GM18520 (cell line): ENCODE results near the gene CCDC9B.

Source experiments
- ATAC-seq: cut with Tn5 transposase; IDR thresholded peaks from one replicate; pipeline ENCODE4 v1.9.1; 2021; ENCODE audit not compliant: unreplicated experiment

Gene CCDC9B

DNA sequence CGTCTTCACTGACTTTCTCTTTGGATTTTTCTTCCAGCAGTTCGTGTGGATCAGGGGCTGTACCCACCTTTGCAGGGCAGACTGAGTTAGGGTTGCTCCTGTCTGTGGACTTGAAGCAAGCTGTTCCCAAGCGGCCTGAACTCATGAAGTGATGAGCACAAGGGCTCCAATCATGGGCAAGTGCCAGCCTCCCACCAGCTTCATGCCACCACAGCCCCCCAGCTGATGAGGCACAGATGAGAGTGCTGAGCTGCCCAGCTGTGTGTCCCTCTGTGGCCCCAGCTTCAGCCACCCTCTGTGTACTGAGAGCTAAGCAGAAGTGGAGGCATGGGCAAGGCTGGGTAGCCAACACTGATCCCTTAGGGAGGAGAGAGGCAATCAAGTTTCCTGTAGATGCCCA is 29.7 kb downstream of the CCDC9B start:
- no peak for ATAC-seq

- no peak for ATAC-seq
Measured at GRCh38 chr15:40310001-40310959, 30.5 kb downstream of the CCDC9B start.

DNA sequence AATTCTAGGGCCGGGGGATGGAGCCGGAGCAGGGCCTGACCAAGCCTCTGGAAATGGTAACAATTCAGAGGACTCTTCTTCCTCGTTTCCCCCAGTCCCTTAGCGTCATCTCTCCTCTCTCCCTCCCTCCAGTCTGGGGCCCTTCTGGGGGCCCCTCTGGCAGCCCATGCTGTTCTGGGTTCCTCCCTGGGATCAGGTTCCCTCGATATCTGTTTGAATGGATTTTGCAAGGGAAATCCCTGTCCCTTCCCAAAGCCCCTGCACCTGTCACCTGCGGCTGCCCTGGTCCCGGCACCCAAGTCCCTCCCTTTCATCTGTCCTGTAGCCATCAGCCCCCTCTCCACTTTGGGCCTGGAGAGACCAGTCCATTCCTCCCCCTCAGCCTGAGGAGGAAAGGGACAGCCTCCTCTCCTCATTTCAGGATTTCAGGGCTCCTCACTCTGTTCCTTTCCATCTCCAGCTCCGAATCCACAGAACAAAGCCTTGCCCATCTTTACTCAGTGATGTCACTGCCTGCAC is 31.3 kb downstream of the CCDC9B start:
- ATAC-seq: no peak

- no peak for ATAC-seq
Measured at GRCh38 chr15:40307421-40308211, 33.1 kb downstream of the CCDC9B start, which contains the start of gene PLCB2. Gene PLCB2, minus strand, starts transcription at chr15:40307935. Its CDS starts 263 bp downstream, at chr15:40307672.

GRCh38 chr15:40306908-40307307 is 33.8 kb downstream of the CCDC9B start:
- no peak for ATAC-seq

DNA sequence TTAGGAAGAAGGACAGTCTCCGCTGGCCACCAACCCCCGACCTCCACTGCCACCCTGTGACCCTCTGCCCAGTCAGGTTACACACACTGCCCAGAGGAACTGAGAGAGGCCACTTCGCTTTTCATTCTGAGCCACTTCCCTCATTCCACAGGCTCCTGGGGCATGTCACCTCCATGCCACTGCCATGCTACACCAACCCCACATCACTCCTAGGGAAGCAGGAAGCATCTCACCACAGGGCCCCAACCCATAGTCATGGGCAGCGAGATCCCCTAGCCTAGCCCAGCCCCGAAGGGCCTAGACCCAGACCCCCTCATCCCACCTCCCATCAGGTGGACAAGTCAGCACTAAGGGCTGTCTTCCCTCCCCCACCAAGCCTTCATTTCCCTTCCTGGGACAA is 34.4 kb downstream of the CCDC9B start:
- no peak for ATAC-seq

DNA sequence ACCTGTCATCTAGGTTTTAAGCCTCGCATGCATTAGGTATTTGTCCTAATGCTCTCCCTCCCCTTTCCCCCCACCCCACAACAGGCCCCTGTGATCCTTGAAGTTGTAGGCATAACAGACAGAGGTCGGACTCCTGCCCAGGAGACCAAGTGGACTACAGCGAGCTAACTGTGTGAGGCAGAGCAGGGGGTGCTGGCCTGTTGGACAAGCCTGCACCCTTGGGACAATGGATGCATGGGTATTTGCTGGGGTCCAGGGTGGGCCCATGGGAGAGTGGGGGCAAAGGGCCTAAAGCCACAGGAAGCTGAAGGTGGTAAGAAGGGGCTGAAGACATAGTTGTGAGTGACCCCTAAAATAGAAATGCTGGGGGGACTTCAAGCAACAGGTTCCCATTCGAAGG is 35.5 kb downstream of the CCDC9B start:
- no peak for ATAC-seq

GRCh38 chr15:40303576-40303975 is 37.2 kb downstream of the CCDC9B start:
- ATAC-seq: no peak

DNA sequence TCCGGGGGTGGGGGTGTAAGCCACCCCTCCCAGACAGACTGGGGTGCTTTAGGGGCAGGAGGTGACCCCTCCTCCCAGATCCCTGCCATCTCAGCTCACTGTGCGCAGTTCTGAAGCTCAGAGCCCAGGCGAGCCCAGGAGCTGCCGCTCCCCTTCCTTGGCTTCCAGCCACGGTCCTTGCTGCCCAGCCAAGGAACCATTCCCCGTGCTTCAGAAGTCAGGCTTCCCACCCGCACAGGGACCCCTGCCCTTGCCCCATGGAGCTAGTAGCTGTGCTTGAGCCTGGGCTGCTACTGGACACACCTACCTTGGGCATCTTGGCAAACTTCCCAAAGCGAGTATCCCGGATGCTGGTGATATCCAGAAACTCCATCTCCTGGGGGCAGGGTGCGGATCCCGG is 37.8 kb downstream of the CCDC9B start:
- no peak for ATAC-seq

DNA sequence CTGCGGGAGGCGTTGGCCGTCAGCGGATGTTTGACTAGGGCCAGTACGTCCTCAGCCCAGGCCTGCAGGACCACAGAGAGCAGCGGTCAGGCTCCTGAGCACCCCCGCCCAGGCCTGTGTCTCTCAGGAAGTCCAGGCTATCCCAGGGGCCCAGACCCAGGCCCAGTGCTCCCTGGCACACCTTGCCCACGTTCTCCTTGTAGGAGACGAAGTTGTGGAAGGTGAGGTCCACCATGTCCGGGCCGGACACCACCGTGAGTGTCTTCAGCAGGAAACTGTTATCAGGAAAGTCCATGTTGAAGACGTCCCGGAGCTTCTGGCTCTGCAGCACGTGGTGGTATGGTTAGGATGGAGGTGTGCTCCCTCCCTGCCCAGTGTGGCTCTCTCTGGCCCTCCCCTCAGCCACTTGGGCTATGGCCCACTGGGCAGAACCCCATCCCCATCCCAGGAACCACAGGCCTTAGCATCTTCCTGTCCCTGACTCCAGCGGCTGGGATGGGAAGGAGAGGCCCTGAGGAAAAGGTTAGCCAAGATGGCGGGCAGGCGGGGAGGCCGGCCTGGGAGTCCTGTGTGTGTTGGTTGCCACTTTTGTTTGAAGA is 38.4 kb downstream of the CCDC9B start:
- ATAC-seq: no peak

DNA sequence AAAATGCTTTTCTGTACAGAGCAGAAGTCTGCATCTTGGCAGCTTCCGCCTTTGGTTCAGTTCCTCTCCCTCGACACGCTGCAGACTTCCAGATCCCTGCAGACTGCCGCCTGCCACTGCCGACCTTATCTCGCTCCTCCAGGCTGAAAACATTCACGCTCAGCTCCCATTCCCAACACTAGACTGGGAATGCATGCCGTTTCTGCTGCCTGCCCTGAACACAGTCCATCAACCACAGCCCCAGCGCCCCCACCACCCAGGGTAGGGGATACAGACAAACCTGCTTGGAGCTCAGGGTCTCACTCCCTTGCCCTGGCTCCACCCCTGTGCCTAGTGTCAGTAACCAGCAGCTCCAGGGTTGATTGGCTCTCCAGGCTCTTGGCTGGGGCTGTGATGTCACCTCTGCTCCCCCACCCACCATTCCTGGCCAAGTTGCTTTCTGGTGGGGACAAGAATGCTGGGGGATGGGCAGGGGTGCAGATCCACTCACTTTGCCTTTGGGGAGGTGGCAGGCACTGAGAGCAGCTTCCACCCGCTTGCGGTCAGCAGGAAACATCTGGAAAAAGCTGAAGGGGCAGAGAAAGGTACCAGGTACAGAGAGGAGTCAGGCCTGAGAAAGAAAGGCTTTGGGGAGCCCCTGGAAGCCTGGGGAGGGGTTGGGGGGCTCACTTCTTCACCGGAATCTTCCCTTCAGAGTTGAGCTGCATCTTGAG is 39.1 kb downstream of the CCDC9B start:
- no peak for ATAC-seq

DNA sequence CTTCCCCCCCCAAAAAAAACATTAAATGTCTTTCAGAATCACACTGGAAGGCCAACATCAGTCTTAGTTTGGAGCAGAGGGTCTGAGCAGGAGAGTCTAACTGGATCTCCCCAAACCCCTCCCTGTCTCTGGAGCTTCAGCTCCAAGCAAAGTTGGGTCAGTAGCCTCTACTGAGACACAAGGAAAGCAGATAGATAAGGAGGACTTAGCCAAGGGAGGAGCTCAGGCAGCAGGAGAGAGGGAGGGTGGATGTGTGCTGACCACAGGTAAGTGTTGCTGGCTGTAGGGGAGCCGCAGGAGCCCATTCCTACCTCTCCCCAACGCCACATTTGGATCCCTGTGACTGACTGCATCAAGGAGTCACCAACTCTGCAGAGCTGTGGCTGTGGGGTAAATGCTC is 40.0 kb downstream of the CCDC9B start:
- ATAC-seq: no peak

GRCh38 chr15:40300367-40300766 is 40.4 kb downstream of the CCDC9B start:
- ATAC-seq: no peak

DNA sequence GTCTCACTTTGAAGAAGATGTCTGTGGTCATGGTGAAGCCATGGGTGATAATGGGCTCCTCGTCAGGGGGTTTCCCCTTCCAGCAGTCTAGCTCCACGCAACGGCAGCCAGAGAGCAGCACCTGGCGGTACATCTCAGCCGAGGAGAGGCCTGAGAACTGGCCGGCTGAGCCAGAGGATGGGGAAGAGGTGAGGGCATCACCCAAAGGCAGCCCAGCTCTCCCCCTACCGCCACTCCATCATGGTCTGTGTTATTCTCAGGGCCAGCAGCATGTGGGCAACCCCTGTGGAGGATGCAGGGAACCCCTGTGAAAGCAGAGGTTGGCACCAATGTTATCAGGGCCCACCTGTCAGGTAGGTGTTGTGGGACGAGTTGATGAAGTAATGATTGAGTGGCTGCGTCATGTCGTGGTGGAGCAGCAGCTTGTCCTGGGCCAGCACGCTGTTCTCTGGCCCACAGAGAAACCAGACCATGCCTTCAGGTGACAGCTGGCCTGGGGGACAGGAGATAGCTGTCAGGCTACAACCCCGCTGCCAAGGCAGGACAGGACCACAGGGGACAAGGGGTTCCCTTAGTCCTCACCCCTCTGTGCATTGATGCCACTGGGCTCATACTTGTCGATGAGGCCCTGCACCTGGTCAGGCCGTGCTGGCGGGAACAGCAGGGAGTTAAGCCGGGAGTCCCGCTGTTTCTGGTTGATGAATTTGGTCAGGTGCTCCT is 42.4 kb downstream of the CCDC9B start:
- no peak for ATAC-seq

DNA sequence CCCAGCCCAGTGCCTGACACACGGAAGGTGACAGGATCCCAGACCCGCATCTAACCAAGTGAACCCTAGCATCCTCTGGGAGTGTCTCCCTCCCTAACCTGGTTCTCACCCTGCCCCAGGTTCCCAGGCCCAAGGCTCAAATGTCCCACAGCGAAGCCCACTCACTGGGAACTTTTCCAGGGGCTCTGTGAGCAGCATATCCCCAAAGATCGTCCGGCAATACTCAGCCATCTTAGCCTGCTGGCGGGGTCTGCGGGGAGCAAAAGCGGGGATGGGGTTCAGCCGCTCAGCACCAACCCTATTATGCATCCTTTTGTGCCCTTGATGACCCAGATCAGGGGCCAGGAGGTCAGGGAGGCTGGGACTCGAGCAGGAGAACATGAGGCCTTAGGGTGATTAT is 43.4 kb downstream of the CCDC9B start:
- no peak for ATAC-seq

DNA sequence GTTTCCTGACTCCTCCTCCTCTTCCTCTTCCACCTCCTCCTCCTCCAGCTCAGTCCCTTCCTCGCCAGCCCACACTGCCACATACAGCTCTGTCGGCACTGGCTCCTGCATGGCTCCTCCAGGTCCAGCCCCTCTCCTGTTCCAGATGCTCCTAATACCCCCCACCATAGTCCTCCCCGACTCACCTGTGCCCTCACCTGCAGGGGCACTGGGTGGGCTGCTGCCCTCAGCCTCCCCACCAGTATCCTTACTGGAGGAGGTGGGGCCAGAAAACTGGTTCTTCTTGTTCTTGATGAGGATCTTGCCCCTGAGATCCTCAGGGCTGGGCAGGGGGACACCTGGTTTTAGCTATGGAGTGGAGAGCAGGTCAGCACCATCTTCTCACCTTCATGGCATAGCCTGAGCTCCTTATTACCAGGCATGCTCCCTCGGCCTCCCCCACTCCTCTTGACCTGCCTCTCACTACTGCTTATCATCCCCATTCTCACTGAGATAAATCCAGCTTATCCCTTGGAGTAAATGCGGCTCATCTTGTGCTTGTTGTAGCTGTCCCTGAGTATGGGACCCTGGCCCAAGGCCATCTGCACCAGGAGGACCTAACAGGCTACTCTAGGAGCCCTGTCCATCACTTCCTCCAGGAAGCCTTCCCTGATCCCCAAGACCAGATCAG is 44.0 kb downstream of the CCDC9B start:
- ATAC-seq: no peak

DNA sequence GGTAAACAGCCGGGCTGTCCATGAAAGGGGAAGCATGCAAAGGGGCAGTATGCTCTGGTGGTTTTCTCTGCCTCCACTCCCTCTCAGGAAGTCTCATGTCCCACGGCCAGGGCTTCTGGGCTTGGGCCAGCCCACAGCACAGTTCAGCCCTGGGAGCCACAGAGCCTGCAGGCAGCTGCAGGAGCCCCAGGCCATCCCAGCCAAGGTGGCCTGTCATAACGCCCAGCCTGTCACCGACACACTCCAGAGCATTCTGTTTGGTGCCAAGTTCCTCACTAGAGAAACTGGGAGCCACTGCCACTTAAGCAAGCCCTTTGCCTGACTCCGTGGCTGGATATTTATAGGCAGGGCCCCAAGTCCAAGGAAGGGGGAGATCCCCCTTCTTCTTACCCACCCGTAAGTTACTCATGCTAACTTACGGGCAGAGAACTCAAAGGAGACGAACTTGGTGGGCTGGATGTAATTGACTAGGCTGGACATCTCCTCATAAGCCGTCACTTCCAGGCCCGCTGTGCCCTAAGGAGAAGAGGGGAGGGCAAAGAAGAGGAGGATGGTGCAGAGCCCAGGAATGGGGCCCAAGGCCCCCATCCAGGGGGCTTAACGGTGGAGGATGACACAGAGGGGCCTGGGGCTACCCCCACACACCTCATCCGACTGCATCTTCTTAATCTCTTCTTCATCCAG is 44.7 kb downstream of the CCDC9B start:
- no peak for ATAC-seq

- ATAC-seq: no peak
Measured at GRCh38 chr15:40295297-40295696, 45.4 kb downstream of the CCDC9B start.
